ENCODE results near the gene GSG1L.

DNA sequence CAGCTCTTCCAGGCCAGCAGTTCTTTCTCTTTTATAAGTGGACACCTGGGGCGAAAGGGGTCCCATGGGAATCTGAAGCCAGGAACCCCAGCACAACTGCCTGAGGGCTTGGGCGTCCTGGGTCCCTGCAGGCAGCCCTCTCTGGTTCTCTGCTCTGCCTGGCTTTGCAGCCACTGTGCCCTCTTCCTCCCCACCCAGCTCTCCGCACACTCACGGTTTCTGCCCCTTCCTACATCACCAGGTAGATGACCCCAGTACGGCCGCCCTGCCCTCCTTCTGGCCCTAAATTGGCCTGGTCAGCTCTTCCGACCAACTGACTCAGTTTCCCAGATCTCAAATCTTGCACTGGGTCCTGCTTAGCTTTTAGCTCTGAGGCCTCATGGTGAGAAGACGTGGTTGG lies 288.3 kb downstream of the GSG1L start:
- no peak for TF ChIP-seq POLR2AphosphoS5 (IDR thresholded peaks at IDR 0.05; ENCODE audit: low read depth, low read length)
- TF ChIP-seq POLR2A (IDR thresholded peaks at IDR 0.05; ENCODE audit: low read depth, low read length): no peak
- TF ChIP-seq SPI1 (IDR thresholded peaks at IDR 0.05; ENCODE audit: low read depth, low read length): no peak
- no peak for TF ChIP-seq TAF1 (IDR thresholded peaks at IDR 0.05; ENCODE audit: low read depth, low read length)
